H9 (cell line): Measurements from ENCODE around the gene ABCA7. TPM values are rescaled to one million over a fixed set of nuclear protein-coding genes. Genes with fewer than 3 reads are reported as not detected.

Experiments used
- DNase-seq: peaks from one replicate; pipeline ENCODE4 v3.0.0-alpha.2; 2017
- H2AFZ ChIP-seq: one replicate; pipeline ENCODE4 v1.6.1; 2013; ENCODE audit warnings: mild to moderate bottlenecking, low read length, control low read depth, moderate library complexity
- H2AK5ac ChIP-seq: 2 replicates; pipeline ENCODE4 v1.6.1; 2013; ENCODE audit warnings: low read length, control low read depth, mixed read lengths; ENCODE audit not compliant: insufficient read length
- H2BK120ac ChIP-seq: one replicate; pipeline ENCODE4 v1.6.1; 2013; ENCODE audit warnings: low read depth, mild to moderate bottlenecking, low read length, control low read depth, inconsistent platforms; ENCODE audit not compliant: poor library complexity, severe bottlenecking
- H2BK12ac ChIP-seq: 2 replicates; pipeline ENCODE4 v1.6.1; 2013; ENCODE audit warnings: low read length, control low read depth, mixed read lengths, low read depth; ENCODE audit not compliant: insufficient read length
- H2BK15ac ChIP-seq: 2 replicates; pipeline ENCODE4 v1.6.1; 2013; ENCODE audit warnings: low read depth, low read length, control low read depth
- H2BK20ac ChIP-seq: one replicate; pipeline ENCODE4 v1.6.1; 2013; ENCODE audit warnings: low read depth, mild to moderate bottlenecking, low read length, control low read depth, inconsistent platforms; ENCODE audit not compliant: poor library complexity, severe bottlenecking
- H2BK5ac ChIP-seq: 2 replicates; pipeline ENCODE4 v1.6.1; 2013; ENCODE audit warnings: low read length, control low read depth, mixed read lengths; ENCODE audit not compliant: insufficient read length
- H3K14ac ChIP-seq: 2 replicates; pipeline ENCODE4 v1.6.1; 2013; ENCODE audit warnings: low read length, control low read depth; ENCODE audit not compliant: insufficient read depth
- H3K18ac ChIP-seq: 2 replicates; pipeline ENCODE4 v1.6.1; 2013; ENCODE audit warnings: low read depth, mild to moderate bottlenecking, mixed read lengths, low read length, control low read depth; ENCODE audit not compliant: insufficient read length
- H3K23ac ChIP-seq: 2 replicates; pipeline ENCODE4 v1.6.1; 2013; ENCODE audit warnings: low read length, control low read depth, mixed read lengths, low read depth; ENCODE audit not compliant: insufficient read length
- H3K23me2 ChIP-seq: 2 replicates; pipeline ENCODE4 v1.6.1; 2013; ENCODE audit warnings: low read depth, mild to moderate bottlenecking, mixed read lengths, low read length, control low read depth; ENCODE audit not compliant: insufficient read length, poor library complexity, severe bottlenecking
- H3K27ac ChIP-seq: 2 replicates; pipeline ENCODE4 v1.5.1; 2013; ENCODE audit warnings: low read length, control low read depth, mixed read lengths, low read depth; ENCODE audit not compliant: insufficient read length
- H3K27me3 ChIP-seq: 2 replicates; pipeline ENCODE4 v1.6.1; 2013; ENCODE audit warnings: low read length, control low read depth, inconsistent platforms; ENCODE audit not compliant: insufficient read depth
- H3K4ac ChIP-seq: 2 replicates; pipeline ENCODE4 v1.6.1; 2013; ENCODE audit warnings: low read depth, mild to moderate bottlenecking, control low read depth, inconsistent platforms, low read length, moderate library complexity
- H3K4me1 ChIP-seq: 2 replicates; pipeline ENCODE4 v1.6.1; 2013; ENCODE audit warnings: low read length, control low read depth, inconsistent platforms; ENCODE audit not compliant: insufficient read depth
- H3K4me2 ChIP-seq: 2 replicates; pipeline ENCODE4 v1.6.1; 2013; ENCODE audit warnings: low read length, control low read depth, mixed read lengths; ENCODE audit not compliant: insufficient read length, insufficient read depth
- H3K56ac ChIP-seq: 2 replicates; pipeline ENCODE4 v1.6.1; 2013; ENCODE audit warnings: low read depth, mild to moderate bottlenecking, mixed read lengths, low read length, control low read depth; ENCODE audit not compliant: insufficient read length
- H3K79me1 ChIP-seq: 2 replicates; pipeline ENCODE4 v1.6.1; 2013; ENCODE audit warnings: low read depth, mild to moderate bottlenecking, moderate library complexity, low read length, control low read depth, inconsistent platforms; ENCODE audit not compliant: insufficient read depth, poor library complexity, severe bottlenecking
- H3K79me2 ChIP-seq: 2 replicates; pipeline ENCODE4 v1.6.1; 2013; ENCODE audit warnings: low read length, control low read depth, inconsistent platforms; ENCODE audit not compliant: insufficient read depth
- H3K9ac ChIP-seq: 2 replicates; pipeline ENCODE4 v1.6.1; 2013; ENCODE audit warnings: low read length, control low read depth, mixed read lengths; ENCODE audit not compliant: insufficient read length; ENCODE audit errors: extremely low read depth
- H3K9me3 ChIP-seq: one replicate; pipeline ENCODE4 v1.6.1; 2013; ENCODE audit warnings: low read depth, low read length, inconsistent platforms; ENCODE audit not compliant: control insufficient read depth
- H3T11ph ChIP-seq: one replicate; pipeline ENCODE4 v1.6.1; 2013; ENCODE audit warnings: mild to moderate bottlenecking, low read length, control low read depth, inconsistent platforms
- H4K20me1 ChIP-seq: one replicate; pipeline ENCODE4 v1.6.1; 2013; ENCODE audit not compliant: control insufficient read depth, insufficient read length, insufficient read depth
- H4K5ac ChIP-seq: 2 replicates; pipeline ENCODE4 v1.6.1; 2013; ENCODE audit warnings: low read depth, mild to moderate bottlenecking, mixed read lengths, low read length, control low read depth; ENCODE audit not compliant: insufficient read length
- H4K8ac ChIP-seq: replicated peaks from 2 replicates; pipeline ENCODE4 v1.6.1; 2013; ENCODE audit warnings: low read length, control low read depth, mixed read lengths, low read depth; ENCODE audit not compliant: insufficient read length
- H4K91ac ChIP-seq: 2 replicates; pipeline ENCODE4 v1.6.1; 2013; ENCODE audit warnings: low read depth, mild to moderate bottlenecking, moderate library complexity, mixed read lengths, low read length, control low read depth; ENCODE audit not compliant: insufficient read length
- H3K27ac Mint-ChIP-seq, 3 experiments: 2 replicates in 2 of 3; 3 replicates in 1 of 3; pipeline ENCODE4 v1.8.0; 2020 to 2021; ENCODE audit warnings: mixed read lengths in 3 of 3, mild to moderate bottlenecking in 1 of 3, moderate library complexity in 1 of 3
- H3K27me3 Mint-ChIP-seq: 2 replicates; pipeline ENCODE4 v1.8.0; 2021; ENCODE audit warnings: low read depth, mild to moderate bottlenecking, moderate library complexity, mixed read lengths
- H3K36me3 Mint-ChIP-seq, 3 experiments: 2 replicates in 2 of 3; 3 replicates in 1 of 3; pipeline ENCODE4 v1.8.0; 2020 to 2021; ENCODE audit warnings: low read depth in 3 of 3, mixed read lengths in 3 of 3; ENCODE audit not compliant: insufficient read depth in 1 of 3
- H3K4me1 Mint-ChIP-seq, 2 experiments: 2 replicates each; pipeline ENCODE4 v1.8.0; 2020; ENCODE audit warnings: mixed read lengths in 2 of 2
- H3K4me3 Mint-ChIP-seq, 2 experiments: 2 replicates in 1 of 2; 3 replicates in 1 of 2; pipeline ENCODE4 v1.8.0; 2020 to 2021; ENCODE audit warnings: mild to moderate bottlenecking in 2 of 2, mixed read lengths in 2 of 2, moderate library complexity in 1 of 2
- H3K9me3 Mint-ChIP-seq, 2 experiments: 2 replicates in 1 of 2; 3 replicates in 1 of 2; pipeline ENCODE4 v1.8.0; 2020; ENCODE audit warnings: mild to moderate bottlenecking in 2 of 2, mixed read lengths in 2 of 2, moderate library complexity in 1 of 2
- WGBS: extraction: QIAGEN DNeasy Blood & Tissue Kit; methylation state at CpG from one replicate; pipeline ENCODE4 v1.1.7; 2013; ENCODE audit warnings: missing lambda C conversion rate, low lambda C conversion rate, mixed read lengths; ENCODE audit not compliant: insufficient read length; ENCODE audit errors: extremely low coverage; 5-methylcytosine and 5-hydroxymethylcytosine counted together
- total RNA-seq: library from RNA; stranded (reverse); gene quantifications from 2 replicates; pipeline ENCODE4 v1.2.1, GENCODE V29; 2021
- TF ChIP-seq, protein P1 (sequence below): fragments of 200-600 bp; sonication (generic); conservative IDR thresholded peaks from 3 replicates; pipeline ENCODE4 v1.8.0; 2021; ENCODE audit warnings: antibody characterized with exemption, mild to moderate bottlenecking

Gene ABCA7
- total RNA-seq, 1 experiment from 2014 or later = 34.6 TPM

DNA sequence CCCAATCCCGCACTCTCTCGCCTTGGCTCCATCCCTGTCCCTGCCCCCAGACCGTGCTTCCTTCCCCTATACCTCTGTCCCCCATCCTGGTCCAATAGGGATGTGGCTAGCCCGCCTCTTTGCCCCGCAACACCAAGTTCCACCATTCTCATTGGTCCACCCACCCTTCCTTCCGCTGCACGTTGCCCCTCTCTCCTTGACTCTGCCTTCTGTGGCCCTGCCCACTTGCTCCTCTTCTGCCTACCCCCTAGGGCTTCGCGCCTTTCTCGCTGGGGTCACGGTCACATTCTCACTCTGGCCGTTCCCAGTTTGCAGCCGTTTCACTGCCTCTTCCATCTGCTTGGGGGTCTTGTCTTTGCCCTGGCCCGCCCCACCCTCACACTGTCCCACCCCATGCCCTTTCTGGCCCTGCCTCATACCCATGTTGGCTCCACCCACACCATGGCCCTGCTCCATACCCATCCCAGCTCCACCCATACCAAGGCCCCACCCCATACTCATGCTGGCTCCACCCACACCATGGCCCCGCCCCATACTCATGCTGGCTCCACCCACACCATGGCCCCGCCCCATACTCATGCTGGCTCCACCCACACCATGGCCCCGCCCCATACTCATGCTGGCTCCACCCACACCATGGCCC is 22.6 kb downstream of the ABCA7 start:
- Mint-ChIP-seq H3K27me3 (peaks cover 13% of the 10 kb centered on the region), H3K4me3 (peak overlapping the region; percentile 14 to 72; a peak in 4 of 5 replicates), H3K4me1 (peaks cover 11 to 32% of the 10 kb centered on the region in 2 experiments), H3K36me3 (peaks cover 0 to 5% (median under 1%) of the 10 kb centered on the region in 3 experiments; a peak in 1 of 7 replicates), H3K9me3 (no peaks in the 10 kb centered on the region), H3K27ac (peak overlapping the region; percentile 23 to 99 (median 93); a peak in 5 of 7 replicates)
- TF ChIP-seq, protein P1, sequence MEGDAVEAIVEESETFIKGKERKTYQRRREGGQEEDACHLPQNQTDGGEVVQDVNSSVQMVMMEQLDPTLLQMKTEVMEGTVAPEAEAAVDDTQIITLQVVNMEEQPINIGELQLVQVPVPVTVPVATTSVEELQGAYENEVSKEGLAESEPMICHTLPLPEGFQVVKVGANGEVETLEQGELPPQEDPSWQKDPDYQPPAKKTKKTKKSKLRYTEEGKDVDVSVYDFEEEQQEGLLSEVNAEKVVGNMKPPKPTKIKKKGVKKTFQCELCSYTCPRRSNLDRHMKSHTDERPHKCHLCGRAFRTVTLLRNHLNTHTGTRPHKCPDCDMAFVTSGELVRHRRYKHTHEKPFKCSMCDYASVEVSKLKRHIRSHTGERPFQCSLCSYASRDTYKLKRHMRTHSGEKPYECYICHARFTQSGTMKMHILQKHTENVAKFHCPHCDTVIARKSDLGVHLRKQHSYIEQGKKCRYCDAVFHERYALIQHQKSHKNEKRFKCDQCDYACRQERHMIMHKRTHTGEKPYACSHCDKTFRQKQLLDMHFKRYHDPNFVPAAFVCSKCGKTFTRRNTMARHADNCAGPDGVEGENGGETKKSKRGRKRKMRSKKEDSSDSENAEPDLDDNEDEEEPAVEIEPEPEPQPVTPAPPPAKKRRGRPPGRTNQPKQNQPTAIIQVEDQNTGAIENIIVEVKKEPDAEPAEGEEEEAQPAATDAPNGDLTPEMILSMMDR = no peak
- Histone ChIP-seq H3K4me1 (peaks cover 5% of the 10 kb centered on the region; the same call in 1 of the 2 replicates), H4K91ac (no peak overlapping the region), H4K5ac (no peak overlapping the region), H3K18ac (peak overlapping the region; percentile 8), H3K9ac (no peak overlapping the region), H2AK5ac (no peak overlapping the region), H2BK5ac (no peak overlapping the region), H2BK15ac (no peak overlapping the region), H3K27me3 (no peaks in the 10 kb centered on the region; the same call in 1 of the 2 replicates), H3T11ph (no peak overlapping the region), H4K8ac (no peak overlapping the region), H4K20me1 (no peaks in the 10 kb centered on the region), H3K23me2 (peaks cover 21% of the 10 kb centered on the region), H2BK20ac (no peak overlapping the region), H3K79me1 (no peaks in the 10 kb centered on the region), H2BK12ac (no peak overlapping the region), H2BK120ac (no peak overlapping the region), H3K23ac (no peak overlapping the region), H3K79me2 (no peaks in the 10 kb centered on the region), H3K4ac (no peak overlapping the region), H3K9me3 (peaks cover 10% of the 10 kb centered on the region), H3K14ac (no peak overlapping the region), H3K27ac (no peak overlapping the region), H3K56ac (no peak overlapping the region), H3K4me2 (no peak overlapping the region), H2AFZ (no peak overlapping the region)
- DNase-seq = peak; percentile 72
- WGBS = no CpG with 5 or more reads among the region's 17 CpGs
